OCI-LY7 (cell line): ENCODE measurements around the gene USP28.

Experiments used
- EZH2phosphoT487 ChIP-seq: fragments of 200-600 bp; sonication (generic); IDR thresholded peaks from 2 replicates; pipeline ENCODE4 v1.6.1; 2018; ENCODE audit warnings: low read depth, borderline replicate concordance, mild to moderate bottlenecking, mixed run types, antibody characterized with exemption, low read length, moderate library complexity, mixed read lengths
- TF ChIP-seq, protein P1 (sequence below): fragments of 200-600 bp; sonication (generic); conservative IDR thresholded peaks from 2 replicates; pipeline ENCODE4 v1.5.1; 2014; ENCODE audit warnings: mild to moderate bottlenecking, antibody characterized with exemption, low read length, moderate library complexity, mixed read lengths

DNA sequence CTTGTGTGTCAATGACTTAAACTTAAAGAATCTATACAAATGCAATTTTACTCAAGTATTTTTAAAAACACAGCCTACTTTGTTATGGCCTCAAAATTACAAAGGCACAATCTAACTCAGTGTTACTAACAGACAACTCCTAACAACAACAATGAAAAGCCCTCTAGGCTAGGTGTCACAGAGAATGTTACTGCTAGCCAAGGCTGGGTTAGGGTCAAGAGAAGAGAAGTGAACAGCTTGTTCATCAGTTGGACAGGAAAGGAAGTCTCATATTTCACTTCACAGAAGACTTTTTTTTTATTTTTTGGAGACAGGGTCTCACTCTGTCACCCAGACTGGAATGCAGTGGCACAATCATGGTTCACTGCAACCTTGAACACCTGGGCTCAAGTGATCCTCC is 69.7 kb downstream of the USP28 start:
- TF ChIP-seq, protein P1, sequence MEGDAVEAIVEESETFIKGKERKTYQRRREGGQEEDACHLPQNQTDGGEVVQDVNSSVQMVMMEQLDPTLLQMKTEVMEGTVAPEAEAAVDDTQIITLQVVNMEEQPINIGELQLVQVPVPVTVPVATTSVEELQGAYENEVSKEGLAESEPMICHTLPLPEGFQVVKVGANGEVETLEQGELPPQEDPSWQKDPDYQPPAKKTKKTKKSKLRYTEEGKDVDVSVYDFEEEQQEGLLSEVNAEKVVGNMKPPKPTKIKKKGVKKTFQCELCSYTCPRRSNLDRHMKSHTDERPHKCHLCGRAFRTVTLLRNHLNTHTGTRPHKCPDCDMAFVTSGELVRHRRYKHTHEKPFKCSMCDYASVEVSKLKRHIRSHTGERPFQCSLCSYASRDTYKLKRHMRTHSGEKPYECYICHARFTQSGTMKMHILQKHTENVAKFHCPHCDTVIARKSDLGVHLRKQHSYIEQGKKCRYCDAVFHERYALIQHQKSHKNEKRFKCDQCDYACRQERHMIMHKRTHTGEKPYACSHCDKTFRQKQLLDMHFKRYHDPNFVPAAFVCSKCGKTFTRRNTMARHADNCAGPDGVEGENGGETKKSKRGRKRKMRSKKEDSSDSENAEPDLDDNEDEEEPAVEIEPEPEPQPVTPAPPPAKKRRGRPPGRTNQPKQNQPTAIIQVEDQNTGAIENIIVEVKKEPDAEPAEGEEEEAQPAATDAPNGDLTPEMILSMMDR, result no peak
- TF ChIP-seq EZH2phosphoT487, result no peak
